HEK293T (cell line): Measurements from ENCODE around the gene ASB16.

Source experiments
- BHLHE40 ChIP-seq: fragments of 450-650 bp; IDR thresholded peaks from 2 replicates; pipeline ENCODE4 v1.6.1; 2016; ENCODE audit warnings: mild to moderate bottlenecking, moderate library complexity, borderline replicate concordance
- CTBP1 ChIP-seq: fragments of 450-650 bp; IDR thresholded peaks from 2 replicates; pipeline ENCODE4 v1.6.1; 2016; ENCODE audit warnings: borderline replicate concordance
- ELF4 ChIP-seq: fragments of 450-650 bp; IDR thresholded peaks from 2 replicates; pipeline ENCODE4 v1.6.1; 2017; ENCODE audit warnings: antibody characterized with exemption
- FOXA1 ChIP-seq: fragments of 450-650 bp; IDR thresholded peaks from 2 replicates; pipeline ENCODE4 v1.6.1; 2016; ENCODE audit warnings: mild to moderate bottlenecking
- FOXM1 ChIP-seq: fragments of 450-650 bp; IDR thresholded peaks from 2 replicates; pipeline ENCODE4 v1.6.1; 2017; ENCODE audit warnings: mild to moderate bottlenecking, borderline replicate concordance
- HDGF ChIP-seq: fragments of 450-650 bp; IDR thresholded peaks from 2 replicates; pipeline ENCODE4 v1.6.1; 2017; ENCODE audit warnings: antibody characterized with exemption, borderline replicate concordance
- NFRKB ChIP-seq: fragments of 450-650 bp; IDR thresholded peaks from 2 replicates; pipeline ENCODE4 v1.6.1; 2016; ENCODE audit warnings: mild to moderate bottlenecking, moderate library complexity
- PKNOX1 ChIP-seq: fragments of 450-650 bp; IDR thresholded peaks from 2 replicates; pipeline ENCODE4 v1.6.1; 2016
- SP1 ChIP-seq: fragments of 450-650 bp; IDR thresholded peaks from 2 replicates; pipeline ENCODE4 v1.6.1; 2017
- SUZ12 ChIP-seq: fragments of 450-650 bp; IDR thresholded peaks from 2 replicates; pipeline ENCODE4 v1.6.1; 2016; ENCODE audit warnings: mild to moderate bottlenecking
- TARDBP ChIP-seq: fragments of 450-650 bp; IDR thresholded peaks from 2 replicates; pipeline ENCODE4 v1.6.1; 2016

GRCh38 chr17:44121997-44122815, 48.3 kb upstream of the ASB16 start:
- TF ChIP-seq CTBP1 (no peak), SP1 (no peak), BHLHE40 (no peak), NFRKB (no peak), FOXA1 (no peak), TARDBP (no peak), SUZ12 (no peak), HDGF (no peak), PKNOX1 (no peak), ELF4 (no peak), FOXM1 (no peak)
